ENCODE results near the gene CGB5. TPM values are rescaled to one million over a fixed set of nuclear protein-coding genes. Genes with fewer than 3 reads are reported as not detected.

The CGB5 gene
- total RNA-seq, 1 donor from 2014 or later, result not detected

DNA sequence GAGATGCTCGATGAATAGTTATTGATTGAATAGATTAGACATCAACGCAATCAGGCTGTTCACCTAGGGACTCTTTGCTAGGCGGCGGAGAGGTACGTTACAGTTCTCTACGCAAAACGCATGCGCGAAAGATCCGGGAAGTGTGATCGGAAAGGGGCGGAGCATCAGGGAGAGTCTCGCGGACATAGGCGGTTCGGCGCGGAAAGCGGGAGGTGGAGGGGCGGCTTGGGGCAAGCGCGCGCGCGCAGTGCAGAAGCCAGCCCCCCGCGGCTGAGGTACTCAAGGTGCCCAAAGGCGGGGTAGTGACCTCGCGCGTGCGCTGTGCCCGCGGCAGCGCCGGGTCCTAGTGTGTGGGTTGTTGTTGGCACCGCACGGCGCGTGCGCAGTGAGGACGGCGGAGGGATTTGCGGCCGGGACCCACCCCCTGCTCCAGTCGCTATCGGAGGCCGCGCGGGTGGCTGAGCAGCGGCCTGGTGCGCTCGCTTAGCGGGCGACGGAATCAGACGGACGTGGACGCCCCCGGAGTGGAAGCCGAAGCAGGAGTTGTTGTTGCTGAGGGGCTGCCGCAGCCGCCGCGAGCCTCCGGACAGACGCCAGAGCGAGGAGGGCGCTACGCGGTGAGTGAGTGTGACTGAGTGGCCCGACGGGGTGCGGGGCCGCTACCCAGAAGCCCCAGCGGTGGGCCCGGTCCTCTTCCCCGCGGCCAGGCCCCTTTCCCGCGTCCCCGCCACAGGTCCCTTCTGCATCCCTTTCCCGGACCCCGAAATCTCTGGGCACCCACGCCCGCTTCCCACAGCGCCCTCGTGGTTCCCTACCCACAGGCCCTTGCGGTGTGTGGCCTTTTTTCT, 41.6 kb downstream of the CGB5 start, which contains the start of gene SNRNP70:
TSS of gene SNRNP70 (plus strand) at position 432 of the 848 bp plus-strand sequence. CDS start 964 bp downstream, outside the sequence.
- Histone ChIP-seq H3K4me1 (ENCODE audit: control insufficient read depth in 3 of 3, insufficient read depth in 3 of 3, low read length in 3 of 3) (peaks cover 17 to 37% (median 21%) of the 10 kb centered on the region in 3 donors), H3K9ac (ENCODE audit: low read depth in 1 of 3, low read length in 3 of 3) (peak within 1 kb of the TSS; percentile 90 to 99 (median 95)), H3K27me3 (ENCODE audit: control insufficient read depth in 3 of 3, insufficient read depth in 3 of 3, low read length in 3 of 3) (no peaks in the 10 kb centered on the region), H3K4me3 (ENCODE audit: low read length in 3 of 3) (peak within 1 kb of the TSS; percentile 94 to 97 (median 96)), H3K9me3 (ENCODE audit: control insufficient read depth in 3 of 3, low read length in 3 of 3) (no peaks in the 10 kb centered on the region), H3K27ac (ENCODE audit: low read depth, low read length) (peak within 1 kb of the TSS; percentile 92), H3K36me3 (ENCODE audit: control insufficient read depth in 3 of 3, insufficient read depth in 3 of 3, low read length in 3 of 3) (peaks cover 18 to 20% (median 18%) of the 10 kb centered on the region in 3 donors)

DNA sequence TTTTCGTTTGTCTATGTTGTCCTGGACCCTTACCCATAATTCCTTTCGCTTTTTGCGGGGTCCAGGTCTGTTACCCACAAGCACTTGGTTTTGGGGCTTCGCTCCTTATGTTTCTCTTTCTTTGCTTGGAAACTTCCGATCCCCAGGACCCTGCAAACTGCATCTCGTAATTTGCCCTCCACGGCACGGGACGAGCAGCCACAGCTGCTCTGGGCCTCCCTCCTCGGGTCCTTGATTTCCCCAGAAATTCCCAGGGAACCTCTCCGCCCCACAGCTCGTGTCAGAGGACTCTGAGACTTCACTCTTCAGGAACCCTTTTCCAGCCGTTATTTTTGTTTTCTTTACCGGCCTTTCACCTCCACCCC, 42.2 kb downstream of the CGB5 start:
- H3K36me3 ChIP-seq (ENCODE audit: control insufficient read depth in 3 of 3, insufficient read depth in 3 of 3, low read length in 3 of 3), result peaks cover 24 to 26% (median 24%) of the 10 kb centered on the region in 3 donors
- H3K9ac ChIP-seq (ENCODE audit: low read depth in 1 of 3, low read length in 3 of 3), result peak overlapping the region; percentile 90 to 99 (median 95)
- no peaks in the 10 kb centered on the region for H3K9me3 ChIP-seq (ENCODE audit: control insufficient read depth in 3 of 3, low read length in 3 of 3)
- peak overlapping the region; percentile 94 to 97 (median 96) for H3K4me3 ChIP-seq (ENCODE audit: low read length in 3 of 3)
- H3K4me1 ChIP-seq (ENCODE audit: control insufficient read depth in 3 of 3, insufficient read depth in 3 of 3, low read length in 3 of 3), result peaks cover 17 to 37% (median 21%) of the 10 kb centered on the region in 3 donors
- H3K27ac ChIP-seq (ENCODE audit: low read depth, low read length), result peak overlapping the region; percentile 92
- H3K27me3 ChIP-seq (ENCODE audit: control insufficient read depth in 3 of 3, insufficient read depth in 3 of 3, low read length in 3 of 3), result no peaks in the 10 kb centered on the region

- peaks cover 17 to 37% (median 21%) of the 10 kb centered on the region in 3 donors for H3K4me1 ChIP-seq (ENCODE audit: control insufficient read depth in 3 of 3, insufficient read depth in 3 of 3, low read length in 3 of 3)
- H3K27ac ChIP-seq (ENCODE audit: low read depth, low read length), result peak overlapping the region; percentile 92
- H3K36me3 ChIP-seq (ENCODE audit: control insufficient read depth in 3 of 3, insufficient read depth in 3 of 3, low read length in 3 of 3), result peaks cover 26 to 28% (median 27%) of the 10 kb centered on the region in 3 donors
- peak overlapping the region; percentile 90 to 99 (median 95) for H3K9ac ChIP-seq (ENCODE audit: low read depth in 1 of 3, low read length in 3 of 3)
- peak overlapping the region; percentile 94 to 97 (median 96) for H3K4me3 ChIP-seq (ENCODE audit: low read length in 3 of 3)
- H3K27me3 ChIP-seq (ENCODE audit: control insufficient read depth in 3 of 3, insufficient read depth in 3 of 3, low read length in 3 of 3), result no peaks in the 10 kb centered on the region
- no peaks in the 10 kb centered on the region for H3K9me3 ChIP-seq (ENCODE audit: control insufficient read depth in 3 of 3, low read length in 3 of 3)
Observed at GRCh38 chr19:49086296-49086695, 42.6 kb downstream of the CGB5 start.

GRCh38 chr19:49091391-49092038, 47.9 kb downstream of the CGB5 start:
- Histone ChIP-seq H3K4me1 (ENCODE audit: control insufficient read depth in 3 of 3, insufficient read depth in 3 of 3, low read length in 3 of 3) (peaks cover 32 to 50% (median 35%) of the 10 kb centered on the region in 3 donors), H3K27me3 (ENCODE audit: control insufficient read depth in 3 of 3, insufficient read depth in 3 of 3, low read length in 3 of 3) (no peaks in the 10 kb centered on the region), H3K9me3 (ENCODE audit: control insufficient read depth in 3 of 3, low read length in 3 of 3) (no peaks in the 10 kb centered on the region), H3K27ac (ENCODE audit: low read depth, low read length) (no peak overlapping the region), H3K4me3 (ENCODE audit: low read length in 3 of 3) (no peak overlapping the region), H3K36me3 (ENCODE audit: control insufficient read depth in 3 of 3, insufficient read depth in 3 of 3, low read length in 3 of 3) (peaks cover 34 to 42% (median 36%) of the 10 kb centered on the region in 3 donors), H3K9ac (ENCODE audit: low read depth in 1 of 3, low read length in 3 of 3) (no peak overlapping the region)

- Histone ChIP-seq H3K9ac (ENCODE audit: low read depth in 1 of 3, low read length in 3 of 3) (no peak overlapping the region), H3K36me3 (ENCODE audit: control insufficient read depth in 3 of 3, insufficient read depth in 3 of 3, low read length in 3 of 3) (peaks cover 30 to 37% (median 34%) of the 10 kb centered on the region in 3 donors), H3K27me3 (ENCODE audit: control insufficient read depth in 3 of 3, insufficient read depth in 3 of 3, low read length in 3 of 3) (no peaks in the 10 kb centered on the region), H3K4me3 (ENCODE audit: low read length in 3 of 3) (no peak overlapping the region), H3K27ac (ENCODE audit: low read depth, low read length) (no peak overlapping the region), H3K9me3 (ENCODE audit: control insufficient read depth in 3 of 3, low read length in 3 of 3) (no peaks in the 10 kb centered on the region), H3K4me1 (ENCODE audit: control insufficient read depth in 3 of 3, insufficient read depth in 3 of 3, low read length in 3 of 3) (peaks cover 31 to 49% (median 33%) of the 10 kb centered on the region in 3 donors)
Observed at GRCh38 chr19:49092686-49093085, 49.0 kb downstream of the CGB5 start.

Small RNAs within 50 kb of the gene (small RNA-seq; reads per million reads assigned to genes)
- not detected for gene MIR6798
- not detected for gene RN7SL708P

Other genes with a start within 250 kb of the CGB5 start
- gene BCAT2, start 232.8 kb upstream of the CGB5 start, total RNA-seq, result 13.6 TPM
- gene HSD17B14, start 207.4 kb upstream of the CGB5 start, total RNA-seq, result 0.52 TPM
- 14.1 TPM for gene PLEKHA4, start 175.2 kb upstream of the CGB5 start, total RNA-seq
- 26.1 TPM for gene PPP1R15A, start 171.4 kb upstream of the CGB5 start, total RNA-seq
- not detected for gene TULP2, start 145.1 kb upstream of the CGB5 start, total RNA-seq
- gene NUCB1, start 143.5 kb upstream of the CGB5 start, total RNA-seq, result 107 TPM
- gene DHDH, start 110.1 kb upstream of the CGB5 start, total RNA-seq, result not detected
- gene BAX, start 89.0 kb upstream of the CGB5 start, total RNA-seq, result 20.4 TPM
- 470 TPM for gene FTL, start 78.5 kb upstream of the CGB5 start, total RNA-seq
- 42.8 TPM for gene GYS1, start 50.5 kb upstream of the CGB5 start, total RNA-seq
- 101 TPM for gene RUVBL2, start 50.0 kb upstream of the CGB5 start, total RNA-seq
- gene LHB, start 26.8 kb upstream of the CGB5 start, total RNA-seq, result not detected
- gene CGB3, start 19.5 kb upstream of the CGB5 start, total RNA-seq, result not detected
- gene CGB2, start 12.0 kb upstream of the CGB5 start, total RNA-seq, result not detected
- not detected for gene CGB1, start 7.0 kb upstream of the CGB5 start, total RNA-seq
- gene CGB8, start 5.3 kb downstream of the CGB5 start, total RNA-seq, result not detected
- gene CGB7, start 13.9 kb downstream of the CGB5 start, total RNA-seq, result 0.52 TPM
- gene NTF4, start 21.0 kb downstream of the CGB5 start, total RNA-seq, result not detected
- 3.7 TPM for gene KCNA7, start 28.9 kb downstream of the CGB5 start, total RNA-seq
- gene SNRNP70, start 41.6 kb downstream of the CGB5 start, total RNA-seq, result 103 TPM
- 18.3 TPM for gene LIN7B, start 70.5 kb downstream of the CGB5 start, total RNA-seq
- not detected for gene C19orf73, start 75.3 kb downstream of the CGB5 start, total RNA-seq
- 3.1 TPM for gene PPFIA3, start 75.7 kb downstream of the CGB5 start, total RNA-seq
- gene HRC, start 111.5 kb downstream of the CGB5 start, total RNA-seq, result 78.3 TPM
- 5.2 TPM for gene TRPM4, start 113.9 kb downstream of the CGB5 start, total RNA-seq

Data from skeletal muscle tissue (tissue), 5 donors.